C4-2B (cell line): ENCODE measurements around the gene VAC14.

Experiments
- ZFX ChIP-seq: fragments of 450-650 bp; IDR thresholded peaks from 2 replicates; pipeline ENCODE4 v1.6.1; 2017
- TF ChIP-seq, protein P1 (sequence below): fragments of 450-650 bp; conservative IDR thresholded peaks from 2 replicates; pipeline ENCODE4 v1.5.1; 2017; ENCODE audit warnings: mild to moderate bottlenecking

DNA sequence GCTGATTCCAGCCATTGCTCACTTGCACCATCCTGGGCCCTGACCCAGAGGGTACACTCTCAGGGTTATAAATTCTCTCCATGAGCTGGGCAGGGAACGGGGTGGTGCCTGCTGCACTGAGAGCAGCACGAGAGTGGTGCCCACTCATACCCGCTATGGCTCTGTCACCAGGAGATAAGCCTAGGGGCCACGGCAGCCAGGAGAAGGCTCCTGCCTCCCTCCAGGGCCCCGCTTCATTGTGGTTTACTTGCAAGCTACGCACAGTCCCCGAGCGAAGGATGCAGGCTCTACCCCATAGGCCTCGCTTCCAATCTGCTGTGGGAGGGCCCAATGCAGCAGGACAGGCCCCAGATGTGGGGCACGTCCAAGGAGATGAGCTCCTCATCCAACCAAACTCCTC, 48.5 kb downstream of the VAC14 start:
- TF ChIP-seq, protein P1, sequence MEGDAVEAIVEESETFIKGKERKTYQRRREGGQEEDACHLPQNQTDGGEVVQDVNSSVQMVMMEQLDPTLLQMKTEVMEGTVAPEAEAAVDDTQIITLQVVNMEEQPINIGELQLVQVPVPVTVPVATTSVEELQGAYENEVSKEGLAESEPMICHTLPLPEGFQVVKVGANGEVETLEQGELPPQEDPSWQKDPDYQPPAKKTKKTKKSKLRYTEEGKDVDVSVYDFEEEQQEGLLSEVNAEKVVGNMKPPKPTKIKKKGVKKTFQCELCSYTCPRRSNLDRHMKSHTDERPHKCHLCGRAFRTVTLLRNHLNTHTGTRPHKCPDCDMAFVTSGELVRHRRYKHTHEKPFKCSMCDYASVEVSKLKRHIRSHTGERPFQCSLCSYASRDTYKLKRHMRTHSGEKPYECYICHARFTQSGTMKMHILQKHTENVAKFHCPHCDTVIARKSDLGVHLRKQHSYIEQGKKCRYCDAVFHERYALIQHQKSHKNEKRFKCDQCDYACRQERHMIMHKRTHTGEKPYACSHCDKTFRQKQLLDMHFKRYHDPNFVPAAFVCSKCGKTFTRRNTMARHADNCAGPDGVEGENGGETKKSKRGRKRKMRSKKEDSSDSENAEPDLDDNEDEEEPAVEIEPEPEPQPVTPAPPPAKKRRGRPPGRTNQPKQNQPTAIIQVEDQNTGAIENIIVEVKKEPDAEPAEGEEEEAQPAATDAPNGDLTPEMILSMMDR, result no peak
- TF ChIP-seq ZFX, result no peak
